PC-9 (cell line): ENCODE data around the gene C1orf226. TPM values are rescaled to one million over a fixed set of nuclear protein-coding genes. Genes with fewer than 3 reads are reported as not detected.
"Not testable (repeated sequence)": the region's sequence is repeated elsewhere in the genome, so short reads cannot be mapped to it uniquely, and the experiment has no call there.

Experiments used
- BruUV-seq: library from RNA; stranded (reverse); fragments of 400-500 nt; replicated peaks from 2 replicates; lab custom pipeline; 2021; lab: Mats Ljungman, UMichigan
- CTCF ChIA-PET: fragments of 300-600 bp; sonication (Branson Sonifier 250); formaldehyde crosslinking; loops from one replicate; lab custom pipeline; 2022; ENCODE audit warnings: antibody characterized with exemption; lab: Charles Lee
- POLR2A ChIA-PET: fragments of 300-600 bp; sonication (Branson Sonifier 250); formaldehyde crosslinking; loops from one replicate; lab custom pipeline; 2022; ENCODE audit warnings: antibody characterized with exemption; ENCODE audit not compliant: unreplicated experiment; lab: Charles Lee
- DNase-seq, 2 experiments: peaks; one replicate each; pipeline versions ENCODE4 v3.0.0 to v3.0.0-alpha.2; 2015 to 2022; ENCODE audit warnings: mixed read lengths in 1 of 2
- H2AFZ ChIP-seq: fragments of 200-600 bp; sonication (generic); 2 replicates; pipeline ENCODE4 v1.8.1; 2017; ENCODE audit warnings: antibody characterized with exemption
- H3F3A ChIP-seq: fragments of 200-600 bp; sonication (generic); 2 replicates; pipeline ENCODE4 v1.8.1; 2017; ENCODE audit warnings: antibody characterized with exemption, mild to moderate bottlenecking, low read depth; ENCODE audit not compliant: insufficient read depth
- H3K27ac ChIP-seq: fragments of 200-600 bp; sonication (generic); 2 replicates; pipeline ENCODE4 v1.6.1; 2016; ENCODE audit warnings: mixed run types
- H3K27me3 ChIP-seq: fragments of 200-600 bp; sonication (generic); 2 replicates; pipeline ENCODE4 v1.6.1; 2016; ENCODE audit warnings: low read depth, mixed run types; ENCODE audit not compliant: insufficient read depth
- H3K36me3 ChIP-seq: fragments of 200-600 bp; sonication (generic); 2 replicates; pipeline ENCODE4 v1.6.1; 2016; ENCODE audit warnings: low read depth, mixed run types
- H3K4me1 ChIP-seq: fragments of 200-600 bp; sonication (generic); replicated peaks from 2 replicates; pipeline ENCODE4 v1.6.1; 2016; ENCODE audit warnings: mixed run types; ENCODE audit not compliant: insufficient read depth
- H3K4me2 ChIP-seq: fragments of 200-600 bp; sonication (generic); 2 replicates; pipeline ENCODE4 v1.6.1; 2017; ENCODE audit warnings: mixed run types
- H3K4me3 ChIP-seq: fragments of 200-600 bp; sonication (generic); 2 replicates; pipeline ENCODE4 v1.6.1; 2016; ENCODE audit warnings: mixed run types
- H3K79me2 ChIP-seq: fragments of 200-600 bp; sonication (generic); 2 replicates; pipeline ENCODE4 v1.6.1; 2017; ENCODE audit warnings: low read depth, mixed run types
- H3K9me2 ChIP-seq: fragments of 200-600 bp; sonication (generic); 2 replicates; pipeline ENCODE4 v1.8.1; 2017; ENCODE audit warnings: mild to moderate bottlenecking; ENCODE audit not compliant: insufficient read depth
- H3K9me3 ChIP-seq: fragments of 200-600 bp; sonication (generic); 2 replicates; pipeline ENCODE4 v1.8.1; 2016; ENCODE audit warnings: low read depth; ENCODE audit not compliant: insufficient read depth
- H4K20me1 ChIP-seq: fragments of 200-600 bp; sonication (generic); 2 replicates; pipeline ENCODE4 v1.8.1; 2017; ENCODE audit not compliant: insufficient read depth
- CTCF ChIP-seq: fragments of 200-600 bp; sonication (generic); conservative IDR thresholded peaks from 2 replicates; pipeline ENCODE4 v1.6.1; 2017; ENCODE audit warnings: mixed run types, antibody characterized with exemption, mild to moderate bottlenecking, moderate library complexity
- EZH2 ChIP-seq: fragments of 200-600 bp; sonication (generic); IDR thresholded peaks from 2 replicates; pipeline ENCODE4 v1.8.0; 2017; ENCODE audit warnings: antibody characterized with exemption, low read depth
- intact Hi-C: fragments of 100-400 bp; cut with micrococcal nuclease; formaldehyde crosslinking; loops from one replicate; pipeline ENCODE4 v1.10.0; 2022; ENCODE audit not compliant: unreplicated experiment
- total RNA-seq: library from RNA; stranded (reverse); gene quantifications from 2 replicates; pipeline ENCODE4 v1.2.3, GENCODE V29; 2021

C1orf226 gene
- total RNA-seq, 1 experiment from 2014 or later, result 10.5 TPM

GRCh38 chr1:162347281-162347680 is 34.2 kb upstream of the C1orf226 start:
- intact Hi-C loops, result loop anchor here (1.0 to 5.0 kb wide), 3 partner anchors 25 to 290 kb away; no protein-coding TSS in a partner anchor
- H3K4me2 ChIP-seq, result no peak overlapping the region
- H3F3A ChIP-seq, result peaks cover 36% of the 10 kb centered on the region
- H3K9me2 ChIP-seq, result no peaks in the 10 kb centered on the region
- H2AFZ ChIP-seq, result no peak overlapping the region
- peaks cover 48% of the 10 kb centered on the region for H3K4me1 ChIP-seq
- no peak overlapping the region for H3K27ac ChIP-seq
- no peaks in the 10 kb centered on the region for H3K79me2 ChIP-seq
- H3K9me3 ChIP-seq, result no peaks in the 10 kb centered on the region
- DNase-seq, result peak; percentile 49 to 82
- TF ChIP-seq CTCF, result no peak
- TF ChIP-seq EZH2, result no peak
- no TSS peak for BruUV-seq
- no peaks in the 10 kb centered on the region for H4K20me1 ChIP-seq
- H3K27me3 ChIP-seq, result no peaks in the 10 kb centered on the region
- ChIA-PET POLR2A (interaction anchor here (0.6 kb wide), 2 partner anchors 29 to 277 kb away, joined by 5 to 9 read pairs; no protein-coding TSS in a partner anchor), CTCF (interaction anchor here (0.5 to 1.4 kb wide), 2 partner anchors 25 to 305 kb away, joined by 4 to 7 read pairs; no protein-coding TSS in a partner anchor)
- H3K36me3 ChIP-seq, result peaks cover 18% of the 10 kb centered on the region
- H3K4me3 ChIP-seq, result no peak overlapping the region

GRCh38 chr1:162349635-162350330 is 31.7 kb upstream of the C1orf226 start:
- H3K36me3 ChIP-seq, result peaks cover 18% of the 10 kb centered on the region
- no peaks in the 10 kb centered on the region for H3K79me2 ChIP-seq
- no peaks in the 10 kb centered on the region for H3K27me3 ChIP-seq
- H3K9me2 ChIP-seq, result no peaks in the 10 kb centered on the region
- CTCF ChIA-PET, result interaction anchor here (0.6 to 0.9 kb wide), 2 partner anchors 8 to 293 kb away, joined by 3 to 4 read pairs; no protein-coding TSS in a partner anchor
- peak overlapping the region; percentile 66 for H3K4me2 ChIP-seq
- DNase-seq, result peak; percentile 43 to 95
- peaks cover 48% of the 10 kb centered on the region for H3K4me1 ChIP-seq
- TF ChIP-seq CTCF (no peak), EZH2 (no peak)
- H3F3A ChIP-seq, result peaks cover 36% of the 10 kb centered on the region
- no TSS peak for BruUV-seq
- POLR2A ChIA-PET, result interaction anchor here (0.5 to 1.2 kb wide), 4 partner anchors 22 to 471 kb away, joined by 3 to 4 read pairs (median 4); partner anchors contain the start of gene C1orf226
- H2AFZ ChIP-seq, result no peak overlapping the region
- H3K9me3 ChIP-seq, result no peaks in the 10 kb centered on the region
- no peaks in the 10 kb centered on the region for H4K20me1 ChIP-seq
- intact Hi-C loops, result loop anchor here (1.0 to 5.0 kb wide), 2 partner anchors 22 to 292 kb away; no protein-coding TSS in a partner anchor
- H3K27ac ChIP-seq, result peak overlapping the region; percentile 79
- peak overlapping the region; percentile 17; the same call in 1 of the 2 replicates for H3K4me3 ChIP-seq

- intact Hi-C loops, result no loop called here
- no peak overlapping the region for H2AFZ ChIP-seq
- CTCF ChIA-PET, result interaction anchor here (0.5 kb wide), 1 partner anchor 327 kb away, joined by 3 read pairs; no protein-coding TSS in a partner anchor
- H3K9me2 ChIP-seq, result no peaks in the 10 kb centered on the region
- H3K36me3 ChIP-seq, result peaks cover 13% of the 10 kb centered on the region
- peaks cover 48% of the 10 kb centered on the region for H3K4me1 ChIP-seq
- BruUV-seq, result no TSS peak
- H3K79me2 ChIP-seq, result no peaks in the 10 kb centered on the region
- no peaks in the 10 kb centered on the region for H3K27me3 ChIP-seq
- no peak overlapping the region for H3K4me2 ChIP-seq
- no peaks in the 10 kb centered on the region for H3K9me3 ChIP-seq
- no peak overlapping the region for H3K4me3 ChIP-seq
- H3F3A ChIP-seq, result peaks cover 35% of the 10 kb centered on the region
- no peak for TF ChIP-seq EZH2
- no peak for TF ChIP-seq CTCF
- DNase-seq, result no peak
- no peak overlapping the region for H3K27ac ChIP-seq
- POLR2A ChIA-PET, result interaction anchor here (0.6 kb wide), 1 partner anchor 135 kb away, joined by 3 read pairs; no protein-coding TSS in a partner anchor
- H4K20me1 ChIP-seq, result no peaks in the 10 kb centered on the region
Measured at GRCh38 chr1:162351246-162351842, 30.2 kb upstream of the C1orf226 start.

GRCh38 chr1:162351874-162352273 is 29.7 kb upstream of the C1orf226 start:
- POLR2A ChIA-PET, BruUV-seq, H2AFZ ChIP-seq, H3K27me3 ChIP-seq, H3K4me2 ChIP-seq, H3K9me3 ChIP-seq, H4K20me1 ChIP-seq, intact Hi-C loops, CTCF ChIA-PET, H3K36me3 ChIP-seq, DNase-seq, H3K9me2 ChIP-seq, H3K79me2 ChIP-seq, H3K4me3 ChIP-seq, H3K27ac ChIP-seq: not testable (repeated sequence)
- Histone ChIP-seq H3K4me1 (peaks cover 42% of the 10 kb centered on the region), H3F3A (peaks cover 30% of the 10 kb centered on the region)
